GM12864 (cell line): Measurements from ENCODE around the gene PTPRT.

Experiments used
- DNase-seq: peaks from one replicate; pipeline ENCODE4 v3.0.0-alpha.2; 2011; ENCODE audit warnings: low read depth
- H3K4me3 ChIP-seq: 2 replicates; pipeline ENCODE4 v1.5.1; 2011; ENCODE audit warnings: mild to moderate bottlenecking, low read depth, low read length, control low read depth
- TF ChIP-seq, protein P1 (sequence below): IDR thresholded peaks from 2 replicates; pipeline ENCODE4 v1.5.1; 2011; ENCODE audit warnings: low read depth, mild to moderate bottlenecking, moderate library complexity, low read length, control low read depth, inconsistent platforms; ENCODE audit errors: missing control alignments

PTPRT gene

GRCh38 chr20:42740226-42740870 lies 449.4 kb downstream of the PTPRT start:
- no peak overlapping the region for H3K4me3 ChIP-seq
- no peak for DNase-seq
- TF ChIP-seq, protein P1, sequence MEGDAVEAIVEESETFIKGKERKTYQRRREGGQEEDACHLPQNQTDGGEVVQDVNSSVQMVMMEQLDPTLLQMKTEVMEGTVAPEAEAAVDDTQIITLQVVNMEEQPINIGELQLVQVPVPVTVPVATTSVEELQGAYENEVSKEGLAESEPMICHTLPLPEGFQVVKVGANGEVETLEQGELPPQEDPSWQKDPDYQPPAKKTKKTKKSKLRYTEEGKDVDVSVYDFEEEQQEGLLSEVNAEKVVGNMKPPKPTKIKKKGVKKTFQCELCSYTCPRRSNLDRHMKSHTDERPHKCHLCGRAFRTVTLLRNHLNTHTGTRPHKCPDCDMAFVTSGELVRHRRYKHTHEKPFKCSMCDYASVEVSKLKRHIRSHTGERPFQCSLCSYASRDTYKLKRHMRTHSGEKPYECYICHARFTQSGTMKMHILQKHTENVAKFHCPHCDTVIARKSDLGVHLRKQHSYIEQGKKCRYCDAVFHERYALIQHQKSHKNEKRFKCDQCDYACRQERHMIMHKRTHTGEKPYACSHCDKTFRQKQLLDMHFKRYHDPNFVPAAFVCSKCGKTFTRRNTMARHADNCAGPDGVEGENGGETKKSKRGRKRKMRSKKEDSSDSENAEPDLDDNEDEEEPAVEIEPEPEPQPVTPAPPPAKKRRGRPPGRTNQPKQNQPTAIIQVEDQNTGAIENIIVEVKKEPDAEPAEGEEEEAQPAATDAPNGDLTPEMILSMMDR = no peak

GRCh38 chr20:42739683-42740082 lies 450.0 kb downstream of the PTPRT start:
- no peak for DNase-seq
- no peak overlapping the region for H3K4me3 ChIP-seq
- TF ChIP-seq, protein P1 = no peak

DNA sequence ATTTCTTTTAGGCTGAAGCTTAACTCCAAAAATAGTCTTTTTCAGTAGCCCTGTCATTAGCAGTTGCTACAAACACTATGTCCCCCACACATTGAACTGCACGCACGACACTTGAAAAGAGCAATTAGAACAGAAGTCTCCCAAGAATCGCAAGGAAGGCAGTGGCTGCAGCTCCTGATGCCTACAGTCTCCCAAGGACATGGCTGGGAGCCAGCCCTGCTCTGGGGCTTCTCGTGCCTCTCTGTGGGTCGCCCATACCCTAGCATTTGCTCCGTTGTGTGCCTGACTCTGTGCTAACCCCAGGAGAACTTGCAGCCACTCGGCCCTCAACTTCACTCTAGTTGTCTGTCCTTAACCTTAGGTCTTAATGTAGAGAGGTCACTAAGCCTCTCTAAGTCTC lies 454.2 kb downstream of the PTPRT start:
- H3K4me3 ChIP-seq = no peak overlapping the region
- DNase-seq = no peak
- TF ChIP-seq, protein P1 = no peak

DNA sequence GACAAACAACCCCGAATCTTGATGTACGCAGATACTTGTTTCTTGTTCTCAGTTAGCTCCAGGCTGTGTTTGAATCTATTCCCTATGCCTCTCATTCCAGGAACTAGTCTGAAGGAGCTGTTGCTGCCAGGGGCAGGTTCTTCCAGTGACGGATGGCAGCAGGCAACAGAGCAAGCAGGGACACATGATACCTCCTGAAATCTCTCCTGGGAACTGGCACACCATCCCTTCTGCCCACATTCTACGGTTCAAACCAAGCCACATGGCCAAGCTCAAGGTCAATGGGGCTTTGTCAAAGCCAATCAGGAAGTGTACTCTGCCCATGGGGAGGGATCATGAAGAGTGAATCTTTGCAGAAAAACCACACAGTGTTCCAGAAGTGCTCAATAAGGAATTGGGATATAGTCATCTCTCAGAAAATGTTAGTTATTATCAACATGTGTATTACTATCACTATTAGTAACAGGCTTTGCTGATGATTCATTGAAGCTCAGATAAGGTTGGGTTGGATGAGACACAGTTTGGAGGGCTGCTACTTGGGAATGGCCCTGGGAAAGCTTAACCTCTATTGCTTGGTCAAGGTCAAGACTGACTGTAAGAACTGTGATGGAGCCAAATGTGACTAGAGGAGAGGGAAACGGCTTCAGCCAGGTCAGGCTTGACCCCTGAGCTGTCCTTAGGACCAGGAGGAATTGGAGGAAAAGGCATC lies 454.9 kb downstream of the PTPRT start:
- TF ChIP-seq, protein P1 = no peak
- H3K4me3 ChIP-seq = no peak overlapping the region
- DNase-seq = no peak

DNA sequence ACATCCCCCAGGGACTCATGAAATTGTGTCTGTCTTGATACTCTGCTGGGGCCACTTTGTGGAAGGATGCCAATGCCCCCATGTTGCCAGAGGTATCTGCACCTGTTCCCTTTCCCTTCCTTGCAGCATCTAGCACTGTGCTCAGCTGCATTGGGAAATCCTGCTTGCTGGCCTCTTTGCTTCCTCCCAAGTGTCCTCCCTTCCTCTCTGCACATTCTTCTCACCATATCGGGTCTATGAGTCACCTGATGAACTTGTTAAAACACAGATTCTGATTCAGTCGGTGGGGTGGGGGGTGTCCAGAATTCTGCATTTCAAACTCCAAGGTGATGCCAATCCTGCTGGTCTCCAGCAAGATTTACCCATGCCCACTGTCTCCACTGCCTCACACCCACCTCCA lies 467.8 kb downstream of the PTPRT start:
- TF ChIP-seq, protein P1 = no peak
- DNase-seq = no peak
- no peak overlapping the region for H3K4me3 ChIP-seq

DNA sequence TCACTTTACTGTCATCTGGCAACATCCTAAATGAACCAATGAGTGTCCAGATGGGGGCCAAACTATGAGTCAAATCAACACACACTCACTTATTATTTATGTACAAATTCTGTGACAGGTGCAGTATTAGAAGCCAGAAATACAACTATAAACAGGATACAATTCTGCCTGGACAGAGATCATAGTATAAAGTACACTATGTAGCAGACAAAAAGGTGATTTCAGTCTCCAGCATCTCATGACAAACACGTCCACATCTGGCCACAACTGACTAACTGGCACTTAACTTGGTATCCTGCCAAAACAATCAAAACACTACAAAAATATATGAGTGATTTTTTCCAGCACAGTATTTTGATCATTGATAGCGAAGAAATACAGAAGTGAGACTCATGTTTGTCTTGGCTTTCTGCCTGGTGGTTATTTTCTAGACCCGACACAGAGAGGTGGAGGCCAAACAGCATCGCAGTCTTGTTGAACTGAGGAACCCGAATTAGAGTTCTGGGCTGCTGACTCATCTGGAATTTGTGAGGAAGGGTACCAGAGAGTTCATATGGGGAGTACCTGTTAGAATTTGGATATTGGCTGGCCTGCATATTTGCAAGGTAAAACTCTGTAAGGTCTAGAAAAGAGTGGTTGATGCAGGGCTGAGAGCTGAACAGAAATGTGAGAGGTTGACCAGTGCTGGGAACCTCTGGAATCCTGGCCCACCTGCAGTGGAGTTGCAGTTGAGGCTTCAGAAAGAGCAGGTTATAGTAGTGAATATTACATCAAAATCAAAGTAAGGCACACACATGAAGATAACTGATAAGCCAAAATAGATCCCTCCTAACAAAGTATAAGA lies 475.2 kb downstream of the PTPRT start:
- TF ChIP-seq, protein P1 = no peak
- H3K4me3 ChIP-seq = no peak overlapping the region
- no peak for DNase-seq
